GM21717 (cell line): ENCODE data around the gene SRP19.
"Not testable (repeated sequence)": the region's sequence is repeated elsewhere in the genome, so short reads cannot be mapped to it uniquely, and the experiment has no call there.

Experiments used
- ATAC-seq: cut with Tn5 transposase; IDR thresholded peaks from one replicate; pipeline ENCODE4 v1.9.1; 2021; ENCODE audit warnings: mild to moderate bottlenecking, moderate library complexity; ENCODE audit not compliant: unreplicated experiment

The SRP19 gene

GRCh38 chr5:112869948-112870347 is 8.9 kb downstream of the SRP19 start:
- ATAC-seq, result peak; percentile 87

- ATAC-seq, result no peak
Measured at GRCh38 chr5:112870966-112871365, 9.9 kb downstream of the SRP19 start.

GRCh38 chr5:112876362-112876761 is 15.3 kb downstream of the SRP19 start:
- no peak for ATAC-seq

GRCh38 chr5:112878101-112878500 is 17.0 kb downstream of the SRP19 start:
- ATAC-seq, result no peak

GRCh38 chr5:112878760-112879159 is 17.7 kb downstream of the SRP19 start:
- ATAC-seq, result peak; percentile 73

GRCh38 chr5:112880219-112880964 is 19.3 kb downstream of the SRP19 start:
- no peak for ATAC-seq

- ATAC-seq, result no peak
Measured at GRCh38 chr5:112883192-112883591, 22.1 kb downstream of the SRP19 start.

GRCh38 chr5:112885001-112885400 is 23.9 kb downstream of the SRP19 start:
- ATAC-seq, result no peak

- ATAC-seq, result no peak
Measured at GRCh38 chr5:112886975-112887374, 25.9 kb downstream of the SRP19 start.

GRCh38 chr5:112892066-112892465 is 31.0 kb downstream of the SRP19 start:
- ATAC-seq, result not testable (repeated sequence)

GRCh38 chr5:112892776-112893175 is 31.7 kb downstream of the SRP19 start:
- no peak for ATAC-seq

GRCh38 chr5:112895682-112896081 is 34.6 kb downstream of the SRP19 start:
- ATAC-seq, result no peak

GRCh38 chr5:112902561-112902960 is 41.5 kb downstream of the SRP19 start:
- ATAC-seq, result no peak

GRCh38 chr5:112904996-112905395 is 43.9 kb downstream of the SRP19 start:
- not testable (repeated sequence) for ATAC-seq

GRCh38 chr5:112906637-112907036 is 45.5 kb downstream of the SRP19 start:
- ATAC-seq, result peak; percentile 44

GRCh38 chr5:112907166-112907631 is 46.1 kb downstream of the SRP19 start:
- ATAC-seq, result peak; percentile 55

GRCh38 chr5:112908854-112909253 is 47.8 kb downstream of the SRP19 start:
- ATAC-seq, result no peak

GRCh38 chr5:112910529-112910928 is 49.4 kb downstream of the SRP19 start:
- no peak for ATAC-seq

GRCh38 chr5:112914584-112914983 is 53.5 kb downstream of the SRP19 start:
- ATAC-seq, result no peak

GRCh38 chr5:112915831-112916230 is 54.7 kb downstream of the SRP19 start:
- peak; percentile 51 for ATAC-seq

- no peak for ATAC-seq
Measured at GRCh38 chr5:112917453-112917995, 56.4 kb downstream of the SRP19 start.

- ATAC-seq, result no peak
Measured at GRCh38 chr5:112918136-112918535, 57.0 kb downstream of the SRP19 start.

- ATAC-seq, result no peak
Measured at GRCh38 chr5:112918679-112919078, 57.6 kb downstream of the SRP19 start.
